H7 (cell line): Measurements from ENCODE around the gene AQP12A. TPM values are rescaled to one million over a fixed set of nuclear protein-coding genes. Genes with fewer than 3 reads are reported as not detected.
"Not testable (repeated sequence)": the region's sequence is repeated elsewhere in the genome, so short reads cannot be mapped to it uniquely, and the experiment has no call there.

Experiments
- DNase-seq: peaks from one replicate; pipeline ENCODE4 v3.0.0; 2012
- H3K27me3 ChIP-seq: 2 replicates; pipeline ENCODE4 v1.6.0; 2011; ENCODE audit warnings: mild to moderate bottlenecking, low read length; ENCODE audit not compliant: control insufficient read depth, insufficient read depth
- H3K36me3 ChIP-seq: replicated peaks from 2 replicates; pipeline ENCODE4 v1.5.1; 2011; ENCODE audit warnings: low read length; ENCODE audit not compliant: control insufficient read depth, insufficient read depth
- H3K4me3 ChIP-seq: 2 replicates; pipeline ENCODE4 v1.5.1; 2011; ENCODE audit warnings: low read depth, mild to moderate bottlenecking, control low read depth, low read length, moderate library complexity; ENCODE audit not compliant: insufficient read depth
- total RNA-seq: library from RNA; depleted of rRNA; stranded (reverse); fragments of >200 nt; shearing (Covaris generic); gene quantifications from 2 replicates; pipeline ENCODE4 v1.2.3, GENCODE V29; 2014

AQP12A gene
- total RNA-seq, 1 experiment from 2014 or later = not detected

- peak; percentile 40 for DNase-seq
- H3K36me3 ChIP-seq = no peaks in the 10 kb centered on the region
Observed at GRCh38 chr2:240689975-240690374, 1.7 kb upstream of the AQP12A start.

GRCh38 chr2:240690421-240691074, 1.1 kb upstream of the AQP12A start:
- DNase-seq = peak; percentile 28

More at GRCh38 chr2:240689975-240690374, 1.7 kb upstream of the AQP12A start:
- H3K27me3 ChIP-seq = no peaks in the 10 kb centered on the region
- no peak overlapping the region for H3K4me3 ChIP-seq

GRCh38 chr2:240691075-240691427, 615 bp upstream of the AQP12A start:
- H3K27me3 ChIP-seq, H3K4me3 ChIP-seq, H3K36me3 ChIP-seq, DNase-seq: not testable (repeated sequence)

More at GRCh38 chr2:240690421-240691074, 1.1 kb upstream of the AQP12A start:
- not testable (repeated sequence) for H3K36me3 ChIP-seq, H3K27me3 ChIP-seq, H3K4me3 ChIP-seq

- H3K36me3 ChIP-seq, H3K27me3 ChIP-seq, DNase-seq, H3K4me3 ChIP-seq: not testable (repeated sequence)
Observed at GRCh38 chr2:240692583-240693561, 1.2 kb downstream of the AQP12A start.

- H3K27me3 ChIP-seq, H3K4me3 ChIP-seq, H3K36me3 ChIP-seq, DNase-seq: not testable (repeated sequence)
Observed at GRCh38 chr2:240694304-240694703, 2.6 kb downstream of the AQP12A start.

- DNase-seq, H3K4me3 ChIP-seq, H3K27me3 ChIP-seq, H3K36me3 ChIP-seq: not testable (repeated sequence)
Observed at GRCh38 chr2:240695593-240695992, 3.9 kb downstream of the AQP12A start.

- H3K36me3 ChIP-seq, DNase-seq, H3K27me3 ChIP-seq, H3K4me3 ChIP-seq: not testable (repeated sequence)
Observed at GRCh38 chr2:240696469-240696868, 4.8 kb downstream of the AQP12A start.

- DNase-seq, H3K4me3 ChIP-seq: not testable (repeated sequence)
Observed at GRCh38 chr2:240698852-240699561, 7.3 kb downstream of the AQP12A start.

GRCh38 chr2:240699835-240700234, 8.2 kb downstream of the AQP12A start:
- not testable (repeated sequence) for H3K4me3 ChIP-seq, H3K36me3 ChIP-seq, DNase-seq, H3K27me3 ChIP-seq

More at GRCh38 chr2:240698852-240699561, 7.3 kb downstream of the AQP12A start:
- not testable (repeated sequence) for H3K27me3 ChIP-seq, H3K36me3 ChIP-seq

- H3K36me3 ChIP-seq, H3K4me3 ChIP-seq, DNase-seq, H3K27me3 ChIP-seq: not testable (repeated sequence)
Observed at GRCh38 chr2:240700616-240701015, 8.9 kb downstream of the AQP12A start.

GRCh38 chr2:240701091-240701735, 9.5 kb downstream of the AQP12A start:
- no peak overlapping the region for H3K4me3 ChIP-seq
- DNase-seq = no peak
- no peaks in the 10 kb centered on the region for H3K27me3 ChIP-seq
- H3K36me3 ChIP-seq = no peaks in the 10 kb centered on the region

- Histone ChIP-seq H3K27me3 (no peaks in the 10 kb centered on the region), H3K4me3 (no peak overlapping the region), H3K36me3 (no peaks in the 10 kb centered on the region)
- no peak for DNase-seq
Observed at GRCh38 chr2:240701736-240702639, 10.3 kb downstream of the AQP12A start.

- H3K27me3 ChIP-seq = no peaks in the 10 kb centered on the region
- H3K36me3 ChIP-seq = no peaks in the 10 kb centered on the region
- DNase-seq = no peak
- H3K4me3 ChIP-seq = no peak overlapping the region
Observed at GRCh38 chr2:240702640-240703011, 11.0 kb downstream of the AQP12A start.
